GM18861 (cell line): ENCODE measurements around the gene ALDH1L1.
"Not testable (repeated sequence)": the region's sequence is repeated elsewhere in the genome, so short reads cannot be mapped to it uniquely, and the experiment has no call there.

ENCODE experiments used
- ATAC-seq: cut with Tn5 transposase; IDR thresholded peaks from one replicate; pipeline ENCODE4 v1.9.1; 2021; ENCODE audit not compliant: unreplicated experiment

The ALDH1L1 gene

GRCh38 chr3:126106336-126107202 is 73.8 kb downstream of the ALDH1L1 start:
- ATAC-seq: no peak

DNA sequence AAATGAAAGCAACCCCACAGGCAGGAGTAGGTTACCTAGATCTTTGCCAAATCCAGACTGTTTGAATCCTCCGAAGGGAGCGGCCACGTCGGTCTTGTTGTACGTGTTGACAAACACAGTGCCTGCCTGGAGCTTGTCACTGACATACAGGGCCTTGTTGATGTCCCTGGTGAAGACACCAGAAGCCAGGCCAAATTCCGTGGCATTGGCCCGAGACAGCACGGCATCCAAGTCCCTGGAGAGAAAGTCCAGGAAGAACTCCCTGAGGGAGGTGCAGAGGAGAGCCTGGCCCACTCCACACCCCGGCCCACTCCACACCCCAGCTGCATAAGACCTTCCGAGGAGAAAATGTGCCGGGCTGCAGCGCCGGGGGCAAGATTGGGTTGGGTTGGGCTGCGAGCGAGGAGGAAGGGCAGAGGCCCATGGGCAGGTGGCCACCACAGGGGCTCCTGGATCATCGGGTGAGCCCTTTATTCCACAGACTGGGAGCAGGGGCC is 74.6 kb downstream of the ALDH1L1 start:
- ATAC-seq: no peak

DNA sequence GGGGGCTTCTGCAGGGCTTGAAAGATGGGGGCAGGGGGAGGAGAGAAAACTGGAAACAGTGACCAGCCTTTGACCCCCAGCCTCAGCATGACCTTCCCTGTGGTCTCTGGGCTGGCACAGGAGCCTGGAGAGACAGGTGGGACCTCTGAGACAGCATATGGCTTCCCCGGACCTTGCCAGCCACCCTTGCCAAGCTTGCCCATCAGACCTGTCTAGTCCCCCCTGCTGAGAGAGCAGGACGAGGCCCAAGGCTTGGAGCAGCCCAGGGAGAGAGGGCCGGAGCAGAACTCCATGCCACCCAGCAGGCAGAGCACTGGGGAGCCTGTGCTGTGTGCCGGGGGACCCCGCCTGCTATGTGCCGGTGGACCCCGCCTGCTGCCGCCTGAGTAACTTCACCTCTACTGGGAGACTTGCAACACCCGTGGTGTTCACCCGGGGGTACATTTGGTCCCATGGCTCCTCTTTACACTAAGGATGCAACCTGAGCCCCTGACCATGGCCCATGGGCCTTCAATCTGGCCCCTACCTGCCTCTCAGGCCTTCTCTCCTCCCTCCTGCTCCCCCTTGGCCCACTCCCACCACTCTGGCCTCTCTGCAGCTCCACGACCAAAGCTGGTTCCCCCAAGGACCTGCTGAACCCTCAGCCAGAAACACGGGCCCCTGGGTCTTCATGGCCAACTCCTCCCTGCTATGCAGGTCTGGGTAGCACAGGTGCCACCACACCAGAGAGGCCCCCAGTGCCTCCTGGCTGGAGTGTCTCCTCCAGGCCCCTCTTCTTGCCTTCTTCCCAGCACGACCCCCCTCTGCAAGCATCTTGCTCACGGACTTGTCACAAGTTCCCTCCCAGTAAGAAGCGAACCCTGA is 75.4 kb downstream of the ALDH1L1 start:
- ATAC-seq: no peak

GRCh38 chr3:126104028-126104635 is 76.3 kb downstream of the ALDH1L1 start:
- ATAC-seq: no peak

- ATAC-seq: no peak
Measured at GRCh38 chr3:126103121-126104027, 77.0 kb downstream of the ALDH1L1 start.

- no peak for ATAC-seq
Measured at GRCh38 chr3:126102530-126102951, 77.8 kb downstream of the ALDH1L1 start.

DNA sequence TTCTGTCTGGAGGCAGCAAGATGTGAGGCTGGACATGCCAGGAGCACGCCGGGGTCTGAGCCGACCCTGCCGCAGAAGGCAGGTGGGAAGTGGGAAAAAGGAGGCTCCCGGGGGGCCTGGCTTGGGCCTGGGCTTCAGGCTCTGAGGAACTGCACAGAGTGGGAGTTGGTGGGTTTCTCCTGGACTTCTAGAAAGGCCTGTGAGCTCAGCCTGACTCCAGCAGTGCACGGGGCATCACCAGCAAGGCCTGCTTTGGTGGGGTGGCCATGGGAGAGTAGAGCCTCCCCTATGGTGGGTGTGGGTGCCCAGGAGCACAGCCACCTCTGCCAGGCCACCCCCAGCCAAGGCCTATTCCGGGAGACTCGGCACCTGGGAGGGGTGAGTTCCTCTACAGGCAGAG is 78.4 kb downstream of the ALDH1L1 start:
- no peak for ATAC-seq

DNA sequence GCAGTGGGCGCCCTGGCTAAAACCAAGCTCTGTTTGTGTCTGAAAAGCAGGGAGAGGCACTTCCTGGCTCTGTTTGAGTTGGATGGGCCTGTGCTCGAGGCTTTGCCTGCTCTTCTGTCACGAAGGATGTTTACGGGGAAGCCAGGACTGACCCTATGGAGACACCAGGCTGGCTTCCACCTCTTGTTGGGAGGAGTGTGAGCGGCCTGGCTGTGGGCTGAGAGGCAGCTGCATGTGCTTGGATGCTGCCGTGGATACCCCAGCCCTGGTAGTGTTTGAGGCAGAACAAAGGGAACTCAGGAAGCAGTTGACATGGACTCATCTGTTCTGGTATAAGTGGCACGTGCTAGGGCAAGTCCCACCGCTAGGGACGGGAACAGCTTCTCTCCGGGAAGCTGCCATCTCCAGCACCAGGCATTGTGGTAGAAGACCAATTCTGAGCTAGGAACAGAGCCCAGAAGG is 78.8 kb downstream of the ALDH1L1 start:
- ATAC-seq: no peak

DNA sequence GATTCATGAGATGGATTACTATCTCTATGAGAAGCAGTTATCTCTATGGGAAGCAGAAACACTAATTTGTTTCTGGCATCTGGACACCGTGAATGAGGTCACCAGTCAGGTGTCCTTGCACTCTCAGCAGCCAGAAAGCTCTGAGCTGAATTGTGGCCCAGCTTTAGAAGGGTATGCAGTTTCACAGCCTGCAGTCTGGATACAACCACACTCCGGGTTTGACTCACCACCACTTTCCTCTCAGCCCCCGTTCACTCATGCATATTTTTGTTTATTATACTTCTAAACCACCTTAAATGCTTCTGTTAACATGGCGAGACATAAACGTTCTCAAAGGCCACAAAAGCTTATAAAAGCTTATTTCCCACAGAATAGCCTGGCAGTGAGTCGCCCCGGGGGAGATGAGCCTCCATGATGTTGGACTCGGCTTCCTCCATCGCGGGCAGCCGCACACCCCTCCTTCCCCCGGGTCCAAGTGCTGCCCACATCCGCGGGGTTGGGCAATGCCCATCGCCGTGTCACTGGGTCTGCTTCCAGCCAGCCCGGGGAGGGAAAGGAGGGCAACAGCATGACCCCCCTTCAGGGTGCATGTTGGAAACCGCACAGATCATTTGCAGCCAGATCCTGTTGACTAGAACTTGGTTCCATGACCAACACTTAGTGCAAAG is 79.6 kb downstream of the ALDH1L1 start:
- no peak for ATAC-seq

- no peak for ATAC-seq
Measured at GRCh38 chr3:126100269-126100633, 80.1 kb downstream of the ALDH1L1 start.

GRCh38 chr3:126098391-126098858 is 82.0 kb downstream of the ALDH1L1 start:
- ATAC-seq: no peak

DNA sequence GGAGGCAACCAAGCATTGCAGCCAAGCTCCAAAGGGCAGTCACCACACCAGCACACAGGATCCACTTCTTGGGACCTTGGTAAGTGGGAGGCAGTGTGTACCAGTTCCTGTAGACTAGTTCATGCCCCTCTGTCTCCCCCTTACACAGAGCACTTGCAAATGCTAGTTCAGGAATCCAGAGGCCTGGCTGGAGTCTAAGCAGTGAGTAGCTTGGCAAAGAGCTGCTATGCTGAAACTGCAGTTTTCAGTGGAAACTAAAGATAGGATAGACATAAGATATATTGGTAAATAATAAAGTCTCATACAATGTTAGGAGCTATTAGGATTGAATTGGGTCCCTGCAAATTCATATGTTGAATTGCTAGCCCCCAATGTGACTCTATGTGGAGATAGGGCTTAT is 82.6 kb downstream of the ALDH1L1 start:
- no peak for ATAC-seq

- not testable (repeated sequence) for ATAC-seq
Measured at GRCh38 chr3:126096274-126096673, 84.1 kb downstream of the ALDH1L1 start.

DNA sequence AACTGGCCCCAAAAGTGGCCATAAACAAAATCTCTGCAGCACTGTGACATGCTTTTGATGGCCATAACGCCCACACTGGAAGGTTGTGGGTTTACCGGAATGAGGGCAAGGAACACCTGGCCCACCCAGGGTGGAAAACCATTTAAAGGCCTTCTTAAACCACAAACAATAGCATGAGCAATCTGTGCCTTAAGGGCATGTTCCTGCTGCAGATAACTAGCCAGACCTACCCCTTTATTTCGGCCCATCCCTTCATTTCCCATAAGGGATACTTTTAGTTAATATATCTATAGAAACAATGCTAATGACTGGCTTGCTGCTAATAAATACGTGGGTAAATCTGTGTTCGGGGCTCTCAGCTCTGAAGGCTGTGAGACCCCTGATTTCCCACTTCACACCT is 88.3 kb downstream of the ALDH1L1 start:
- ATAC-seq: not testable (repeated sequence)

- ATAC-seq: no peak
Measured at GRCh38 chr3:126087552-126088175, 92.7 kb downstream of the ALDH1L1 start.

DNA sequence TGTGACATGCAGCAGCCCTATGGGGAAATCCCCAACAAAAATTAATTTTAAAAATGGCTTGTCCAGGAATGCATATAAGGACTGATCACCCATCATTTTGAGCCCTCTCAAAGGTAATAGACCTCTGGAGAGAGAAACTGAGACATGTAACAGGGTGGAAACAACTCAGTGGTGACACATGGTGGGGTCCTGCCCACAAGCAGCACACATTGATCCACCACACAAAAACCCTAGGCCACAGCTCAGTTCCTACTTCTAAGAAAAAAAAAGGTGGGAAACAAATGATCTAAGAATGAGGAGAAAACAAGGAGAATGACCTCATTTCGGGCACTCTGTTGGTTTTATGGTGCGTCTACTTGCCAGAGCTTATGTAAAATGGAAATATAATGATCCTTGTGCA is 94.5 kb downstream of the ALDH1L1 start:
- no peak for ATAC-seq

DNA sequence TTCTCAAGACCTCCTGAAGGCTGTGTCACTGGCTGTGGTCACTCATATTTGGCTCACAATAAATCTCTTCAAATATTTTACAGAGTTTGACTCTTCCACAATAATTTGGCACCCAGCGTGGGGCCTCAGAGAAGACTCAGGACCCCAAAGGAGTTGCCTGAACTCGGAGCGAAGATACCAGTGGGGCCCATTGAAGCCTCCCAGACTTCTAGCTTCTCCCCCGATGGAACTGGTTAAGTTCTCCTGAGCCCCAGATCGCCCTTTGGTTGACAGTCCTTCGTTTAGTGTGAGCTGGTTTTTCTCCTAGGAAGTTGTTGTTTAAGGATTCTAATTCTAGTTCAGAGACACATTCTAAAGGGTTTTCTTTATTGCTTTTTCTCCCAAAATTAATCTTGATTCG is 95.1 kb downstream of the ALDH1L1 start:
- no peak for ATAC-seq

- ATAC-seq: no peak
Measured at GRCh38 chr3:126084768-126085180, 95.6 kb downstream of the ALDH1L1 start.
